ENCODE data around the gene NPHS1. TPM values are rescaled to one million over a fixed set of nuclear protein-coding genes. Genes with fewer than 3 reads are reported as not detected.
"Not testable (repeated sequence)": the region's sequence is repeated elsewhere in the genome, so short reads cannot be mapped to it uniquely, and the experiment has no call there.

NPHS1 gene
- total RNA-seq, 1 experiment from 2014 or later = not detected

DNA sequence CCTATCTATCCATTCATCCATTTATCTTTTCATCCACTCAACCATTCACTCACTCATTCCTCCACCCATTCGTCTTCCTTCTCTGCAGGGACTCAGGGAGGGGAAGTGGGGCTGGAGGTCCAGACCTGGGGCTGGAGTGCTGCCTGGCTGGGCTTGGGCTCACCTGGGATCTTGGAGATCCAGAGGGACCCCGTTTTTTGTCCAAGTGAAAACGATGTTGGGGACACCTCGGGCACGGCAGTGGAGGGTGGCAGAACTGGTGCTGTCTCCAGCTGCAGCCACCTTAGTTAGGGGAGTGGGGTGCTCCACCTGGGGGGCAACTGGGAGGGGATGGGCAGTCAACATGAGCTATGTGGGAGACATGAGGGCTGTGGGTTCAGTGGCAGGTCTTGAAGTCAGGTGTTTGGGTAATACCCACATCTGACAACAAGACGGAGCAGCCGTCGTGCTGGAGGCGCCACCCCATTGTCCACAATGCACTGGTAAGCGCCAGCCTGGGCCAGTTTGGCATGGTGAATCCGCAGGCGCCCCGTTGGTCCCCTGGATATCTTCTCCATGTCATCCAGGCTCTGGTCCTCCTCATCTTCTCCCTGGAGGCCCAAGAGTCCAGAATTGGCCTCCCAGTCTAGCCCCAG lies 10.2 kb downstream of the NPHS1 start:
- ChIA-PET CTCF (no interaction called here), POLR2A (ENCODE audit: low non-redundant PET) (no interaction called here)
- no TSS peak for BruUV-seq (replicated peaks)
- TF ChIP-seq, protein P1, sequence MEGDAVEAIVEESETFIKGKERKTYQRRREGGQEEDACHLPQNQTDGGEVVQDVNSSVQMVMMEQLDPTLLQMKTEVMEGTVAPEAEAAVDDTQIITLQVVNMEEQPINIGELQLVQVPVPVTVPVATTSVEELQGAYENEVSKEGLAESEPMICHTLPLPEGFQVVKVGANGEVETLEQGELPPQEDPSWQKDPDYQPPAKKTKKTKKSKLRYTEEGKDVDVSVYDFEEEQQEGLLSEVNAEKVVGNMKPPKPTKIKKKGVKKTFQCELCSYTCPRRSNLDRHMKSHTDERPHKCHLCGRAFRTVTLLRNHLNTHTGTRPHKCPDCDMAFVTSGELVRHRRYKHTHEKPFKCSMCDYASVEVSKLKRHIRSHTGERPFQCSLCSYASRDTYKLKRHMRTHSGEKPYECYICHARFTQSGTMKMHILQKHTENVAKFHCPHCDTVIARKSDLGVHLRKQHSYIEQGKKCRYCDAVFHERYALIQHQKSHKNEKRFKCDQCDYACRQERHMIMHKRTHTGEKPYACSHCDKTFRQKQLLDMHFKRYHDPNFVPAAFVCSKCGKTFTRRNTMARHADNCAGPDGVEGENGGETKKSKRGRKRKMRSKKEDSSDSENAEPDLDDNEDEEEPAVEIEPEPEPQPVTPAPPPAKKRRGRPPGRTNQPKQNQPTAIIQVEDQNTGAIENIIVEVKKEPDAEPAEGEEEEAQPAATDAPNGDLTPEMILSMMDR (conservative IDR thresholded peaks at IDR 0.05; ENCODE audit: low read depth, low read length) = no peak
- TF ChIP-seq EZH2 (IDR thresholded peaks at IDR 0.05; ENCODE audit: borderline replicate concordance, low read depth, low read length, poor library complexity, severe bottlenecking) = no peak
- Histone ChIP-seq H3K9me3 (ENCODE audit: low read depth, low read length, poor library complexity, severe bottlenecking) (no peaks in the 10 kb centered on the region), H3K4me3 (ENCODE audit: low read depth, low read length, poor library complexity, severe bottlenecking) (no peak overlapping the region), H3K36me3 (ENCODE audit: insufficient read depth, low read length, poor library complexity, severe bottlenecking) (no peaks in the 10 kb centered on the region), H3K27me3 (replicated peaks; ENCODE audit: insufficient read depth, low read depth, low read length, poor library complexity) (peaks cover 47% of the 10 kb centered on the region), H3K27ac (ENCODE audit: low read depth, low read length, poor library complexity, severe bottlenecking) (no peak overlapping the region), H3K4me1 (ENCODE audit: insufficient read depth, low read length, poor library complexity, severe bottlenecking) (no peaks in the 10 kb centered on the region)
- no peak for DNase-seq (ENCODE audit: low spot score)
- intact Hi-C loops (cut with micrococcal nuclease; ENCODE audit: unreplicated experiment) = no loop called here

DNA sequence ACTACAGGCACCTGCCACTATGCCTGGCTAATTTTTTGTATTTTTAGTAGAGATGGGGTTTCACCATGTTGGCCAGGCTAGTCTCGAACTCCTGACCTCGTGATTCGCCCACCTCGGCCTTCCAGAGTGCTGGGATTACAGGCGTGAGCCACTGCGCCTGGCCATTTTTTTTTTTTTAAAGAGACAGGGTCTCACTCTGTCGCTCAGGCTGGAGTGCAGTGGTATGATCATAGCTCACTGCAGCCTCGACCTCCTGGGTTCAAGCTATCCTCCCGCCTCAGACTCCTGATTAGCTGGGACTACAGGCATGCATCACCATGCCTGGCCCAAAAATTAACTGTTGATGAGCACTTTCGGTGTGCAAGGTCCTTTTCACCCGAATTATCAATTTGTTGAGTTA lies 16.2 kb downstream of the NPHS1 start:
- CTCF ChIA-PET; BruUV-seq (replicated peaks); POLR2A ChIA-PET (ENCODE audit: low non-redundant PET): not testable (repeated sequence)

GRCh38 chr19:35833972-35834371 lies 18.3 kb downstream of the NPHS1 start:
- no peak for TF ChIP-seq EZH2 (IDR thresholded peaks at IDR 0.05; ENCODE audit: borderline replicate concordance, low read depth, low read length, poor library complexity, severe bottlenecking)
- TF ChIP-seq, protein P1 (conservative IDR thresholded peaks at IDR 0.05; ENCODE audit: low read depth, low read length) = no peak
- no peaks in the 10 kb centered on the region for H3K9me3 ChIP-seq (ENCODE audit: low read depth, low read length, poor library complexity, severe bottlenecking)
- ChIA-PET CTCF (no interaction called here), POLR2A (ENCODE audit: low non-redundant PET) (no interaction called here)
- H3K4me1 ChIP-seq (ENCODE audit: insufficient read depth, low read length, poor library complexity, severe bottlenecking) = no peaks in the 10 kb centered on the region
- BruUV-seq (replicated peaks) = no TSS peak
- intact Hi-C loops (cut with micrococcal nuclease; ENCODE audit: unreplicated experiment) = no loop called here
- no peak overlapping the region for H3K27ac ChIP-seq (ENCODE audit: low read depth, low read length, poor library complexity, severe bottlenecking)
- peaks cover 52% of the 10 kb centered on the region for H3K27me3 ChIP-seq (replicated peaks; ENCODE audit: insufficient read depth, low read depth, low read length, poor library complexity)
- H3K36me3 ChIP-seq (ENCODE audit: insufficient read depth, low read length, poor library complexity, severe bottlenecking) = no peaks in the 10 kb centered on the region
- DNase-seq (ENCODE audit: low spot score) = no peak
- no peak overlapping the region for H3K4me3 ChIP-seq (ENCODE audit: low read depth, low read length, poor library complexity, severe bottlenecking)

More for the DNA sequence above, 16.2 kb downstream of the NPHS1 start:
- H3K4me1 ChIP-seq (ENCODE audit: insufficient read depth, low read length, poor library complexity, severe bottlenecking); H3K27ac ChIP-seq (ENCODE audit: low read depth, low read length, poor library complexity, severe bottlenecking); H3K4me3 ChIP-seq (ENCODE audit: low read depth, low read length, poor library complexity, severe bottlenecking); intact Hi-C loops (cut with micrococcal nuclease; ENCODE audit: unreplicated experiment); H3K9me3 ChIP-seq (ENCODE audit: low read depth, low read length, poor library complexity, severe bottlenecking); H3K36me3 ChIP-seq (ENCODE audit: insufficient read depth, low read length, poor library complexity, severe bottlenecking); DNase-seq (ENCODE audit: low spot score): not testable (repeated sequence)
- H3K27me3 ChIP-seq (replicated peaks; ENCODE audit: insufficient read depth, low read depth, low read length, poor library complexity) = peaks cover 49% of the 10 kb centered on the region

DNA sequence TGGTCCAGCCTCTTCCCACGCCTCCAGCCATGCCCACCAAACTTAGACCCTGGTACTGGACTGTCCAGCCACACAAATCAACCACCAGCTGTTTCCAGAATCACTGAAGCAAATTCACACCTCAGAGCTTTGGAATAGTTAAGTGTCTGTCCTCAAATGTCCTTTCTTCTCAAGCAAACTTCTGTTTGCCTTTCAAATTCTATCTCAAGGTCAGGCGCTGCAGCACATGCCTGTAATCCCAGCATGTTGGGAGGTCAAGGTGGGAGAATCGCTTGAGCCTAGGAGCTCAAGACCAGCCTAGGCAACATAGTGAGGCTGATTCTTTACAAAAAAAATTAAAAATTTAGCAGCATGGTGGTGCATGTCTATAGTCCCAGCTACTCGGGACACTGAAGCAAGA lies 20.2 kb downstream of the NPHS1 start:
- no TSS peak for BruUV-seq (replicated peaks)
- Histone ChIP-seq H3K9me3 (ENCODE audit: low read depth, low read length, poor library complexity, severe bottlenecking) (no peaks in the 10 kb centered on the region), H3K27me3 (replicated peaks; ENCODE audit: insufficient read depth, low read depth, low read length, poor library complexity) (peaks cover 51% of the 10 kb centered on the region), H3K27ac (ENCODE audit: low read depth, low read length, poor library complexity, severe bottlenecking) (no peak overlapping the region), H3K4me1 (ENCODE audit: insufficient read depth, low read length, poor library complexity, severe bottlenecking) (no peaks in the 10 kb centered on the region), H3K36me3 (ENCODE audit: insufficient read depth, low read length, poor library complexity, severe bottlenecking) (no peaks in the 10 kb centered on the region), H3K4me3 (ENCODE audit: low read depth, low read length, poor library complexity, severe bottlenecking) (no peak overlapping the region)
- ChIA-PET POLR2A (ENCODE audit: low non-redundant PET) (no interaction called here), CTCF (no interaction called here)
- DNase-seq (ENCODE audit: low spot score) = no peak
- intact Hi-C loops (cut with micrococcal nuclease; ENCODE audit: unreplicated experiment) = no loop called here
- no peak for TF ChIP-seq EZH2 (IDR thresholded peaks at IDR 0.05; ENCODE audit: borderline replicate concordance, low read depth, low read length, poor library complexity, severe bottlenecking)
- TF ChIP-seq, protein P1 (conservative IDR thresholded peaks at IDR 0.05; ENCODE audit: low read depth, low read length) = no peak
